OCI-LY1 (cell line): ENCODE measurements around the gene TNFAIP1.

Experiments
- H2AFZ ChIP-seq: fragments of 200-600 bp; sonication (generic), shearing (Covaris generic); 2 replicates; pipeline ENCODE4 v1.6.0; 2014; ENCODE audit warnings: antibody characterized with exemption, mild to moderate bottlenecking, low read length
- H3F3A ChIP-seq: fragments of 200-600 bp; sonication (generic), shearing (Covaris generic); 2 replicates; pipeline ENCODE4 v1.6.0; 2014; ENCODE audit warnings: mild to moderate bottlenecking, antibody characterized with exemption, low read length, moderate library complexity; ENCODE audit not compliant: insufficient read depth
- H3K27ac ChIP-seq: fragments of 200-600 bp; sonication (generic); 2 replicates; pipeline ENCODE4 v1.5.1; 2014; ENCODE audit warnings: low read length, mixed run types, mild to moderate bottlenecking, low read depth; ENCODE audit not compliant: poor library complexity, severe bottlenecking
- H3K27me3 ChIP-seq: fragments of 200-600 bp; sonication (generic); 2 replicates; pipeline ENCODE4 v1.6.0; 2014; ENCODE audit warnings: antibody characterized with exemption, mild to moderate bottlenecking, low read length, moderate library complexity; ENCODE audit not compliant: insufficient read depth
- H3K36me3 ChIP-seq: fragments of 200-600 bp; sonication (generic); 2 replicates; pipeline ENCODE4 v1.6.1; 2014; ENCODE audit warnings: mild to moderate bottlenecking, antibody characterized with exemption, low read length, moderate library complexity, mixed read lengths; ENCODE audit not compliant: insufficient read depth
- H3K4me1 ChIP-seq: fragments of 200-600 bp; sonication (generic); 2 replicates; pipeline ENCODE4 v1.5.1; 2014; ENCODE audit warnings: mild to moderate bottlenecking, low read length, moderate library complexity; ENCODE audit not compliant: insufficient read depth, severe bottlenecking
- H3K4me2 ChIP-seq: fragments of 200-600 bp; sonication (generic), shearing (Covaris generic); 2 replicates; pipeline ENCODE4 v1.6.1; 2014; ENCODE audit warnings: low read length
- H3K4me3 ChIP-seq: fragments of 200-600 bp; sonication (generic); 2 replicates; pipeline ENCODE4 v1.5.1; 2014; ENCODE audit warnings: low read length, low read depth, mild to moderate bottlenecking, mixed read lengths; ENCODE audit not compliant: poor library complexity, severe bottlenecking
- H3K79me2 ChIP-seq: fragments of 200-600 bp; shearing (Covaris generic); 2 replicates; pipeline ENCODE4 v1.6.1; 2016; ENCODE audit warnings: mixed run types, low read length, mixed read lengths; ENCODE audit not compliant: insufficient read depth
- H3K9ac ChIP-seq: fragments of 200-600 bp; sonication (generic), shearing (Covaris generic); 2 replicates; pipeline ENCODE4 v1.6.1; 2014; ENCODE audit warnings: mild to moderate bottlenecking, low read length, mixed read lengths
- H3K9me2 ChIP-seq: fragments of 200-600 bp; sonication (generic), shearing (Covaris generic); 2 replicates; pipeline ENCODE4 v1.6.1; 2014; ENCODE audit warnings: low read depth, mild to moderate bottlenecking, low read length, mixed read lengths
- H3K9me3 ChIP-seq: fragments of 200-600 bp; shearing (Covaris generic); 2 replicates; pipeline ENCODE4 v1.6.1; 2014; ENCODE audit warnings: low read length, mixed read lengths
- H4K20me1 ChIP-seq: fragments of 200-600 bp; sonication (generic), shearing (Covaris generic); 2 replicates; pipeline ENCODE4 v1.6.0; 2016; ENCODE audit warnings: mild to moderate bottlenecking, low read length; ENCODE audit not compliant: insufficient read depth
- CTCF ChIP-seq: fragments of 200-600 bp; sonication (generic), shearing (Covaris generic); IDR thresholded peaks from 2 replicates; pipeline ENCODE4 v1.5.1; 2017; ENCODE audit warnings: mild to moderate bottlenecking, antibody characterized with exemption, low read length, moderate library complexity, mixed read lengths
- EZH2 ChIP-seq: fragments of 200-600 bp; sonication (generic), shearing (Covaris generic); IDR thresholded peaks from 2 replicates; pipeline ENCODE4 v1.8.0; 2017; ENCODE audit warnings: borderline replicate concordance, mixed run types, mild to moderate bottlenecking, antibody characterized with exemption, low read length, moderate library complexity, mixed read lengths

TNFAIP1 gene

DNA sequence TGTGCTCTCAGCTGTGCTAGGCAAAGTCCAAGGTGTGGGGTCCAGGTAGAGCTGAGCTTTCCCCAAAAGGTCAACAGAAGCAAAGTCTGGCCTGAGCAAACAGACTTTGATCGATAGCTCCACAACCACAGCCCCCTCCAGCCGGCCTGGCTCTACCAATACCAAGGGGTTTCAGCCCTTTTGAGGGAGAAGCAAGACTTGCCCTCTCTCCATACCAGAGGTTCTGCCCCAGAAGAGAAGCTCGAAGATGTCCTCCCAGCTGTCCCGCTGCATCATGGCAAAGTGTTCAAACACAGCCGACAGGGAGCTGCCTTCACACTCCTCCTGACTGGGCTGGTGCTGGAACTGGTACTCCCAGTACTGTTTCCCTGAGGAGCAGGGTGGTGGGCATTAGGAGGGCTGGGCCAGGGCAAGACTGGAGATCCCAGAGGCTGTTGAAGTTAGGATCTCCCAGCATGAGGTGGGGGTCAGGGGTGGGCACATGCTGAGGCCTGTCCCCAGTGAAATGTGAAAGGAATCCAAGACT, 32.8 kb downstream of the TNFAIP1 start:
- H3K27me3 ChIP-seq = peaks cover 4% of the 10 kb centered on the region; the same call in 1 of the 2 replicates
- H3F3A ChIP-seq = no peaks in the 10 kb centered on the region; the same call in 1 of the 2 replicates
- H3K4me1 ChIP-seq = peaks cover 15% of the 10 kb centered on the region
- H3K9me3 ChIP-seq = no peaks in the 10 kb centered on the region
- no peak overlapping the region for H3K4me3 ChIP-seq
- H2AFZ ChIP-seq = no peak overlapping the region
- TF ChIP-seq CTCF = no peak
- no peak for TF ChIP-seq EZH2
- no peaks in the 10 kb centered on the region for H4K20me1 ChIP-seq
- no peak overlapping the region for H3K27ac ChIP-seq
- no peak overlapping the region for H3K4me2 ChIP-seq
- peaks cover 3% of the 10 kb centered on the region; the same call in 1 of the 2 replicates for H3K36me3 ChIP-seq
- H3K9ac ChIP-seq = no peak overlapping the region
- no peaks in the 10 kb centered on the region for H3K79me2 ChIP-seq
- H3K9me2 ChIP-seq = no peaks in the 10 kb centered on the region

DNA sequence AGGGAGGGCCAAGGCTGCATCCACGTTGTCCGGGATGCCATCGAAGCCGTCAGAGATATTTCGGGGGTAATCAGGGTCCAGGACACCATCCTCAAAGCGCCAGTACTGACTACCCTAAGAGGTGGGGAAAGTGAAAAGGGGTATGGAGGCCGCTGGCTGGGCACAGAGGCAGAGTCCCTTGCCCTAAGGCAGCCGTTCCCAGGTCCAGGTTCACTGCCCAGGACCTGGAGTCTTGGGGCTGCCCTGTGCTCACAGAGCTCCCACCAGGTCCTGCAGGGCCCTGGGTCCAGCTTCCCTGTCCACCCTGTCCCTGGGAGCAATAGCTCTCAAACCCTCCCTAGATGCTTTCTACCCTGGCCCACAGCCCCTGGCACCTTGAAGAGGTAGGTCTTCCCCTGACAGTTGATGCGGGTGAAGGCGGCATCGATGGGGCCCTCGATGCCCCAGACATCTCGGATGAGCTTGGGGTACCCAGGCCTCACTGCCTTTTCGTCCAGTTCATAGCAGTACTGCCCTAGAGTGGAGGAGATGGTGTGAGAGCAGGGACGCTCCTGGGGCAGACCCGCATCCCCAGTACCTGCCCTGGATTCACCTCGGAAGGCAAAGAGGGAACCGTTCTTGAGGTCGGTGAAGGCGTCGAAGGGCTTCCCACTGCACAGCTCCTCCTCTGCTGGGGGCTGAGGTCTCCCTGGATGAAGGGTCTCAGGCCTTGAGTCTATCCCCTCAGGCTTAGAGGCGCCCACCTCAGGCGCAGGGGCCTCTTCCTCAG, 33.5 kb downstream of the TNFAIP1 start:
- no peaks in the 10 kb centered on the region; the same call in 1 of the 2 replicates for H3F3A ChIP-seq
- no peak overlapping the region for H3K4me2 ChIP-seq
- no peak overlapping the region for H3K4me3 ChIP-seq
- H3K36me3 ChIP-seq = no peaks in the 10 kb centered on the region; the same call in 1 of the 2 replicates
- peaks cover 15% of the 10 kb centered on the region for H3K4me1 ChIP-seq
- TF ChIP-seq EZH2 (no peak), CTCF (no peak)
- no peaks in the 10 kb centered on the region for H4K20me1 ChIP-seq
- no peaks in the 10 kb centered on the region for H3K79me2 ChIP-seq
- H2AFZ ChIP-seq = no peak overlapping the region
- H3K9me3 ChIP-seq = no peaks in the 10 kb centered on the region
- H3K27me3 ChIP-seq = peaks cover 4% of the 10 kb centered on the region; the same call in 1 of the 2 replicates
- H3K9me2 ChIP-seq = no peaks in the 10 kb centered on the region
- H3K9ac ChIP-seq = no peak overlapping the region
- no peak overlapping the region for H3K27ac ChIP-seq

GRCh38 chr17:28369684-28370034, 34.1 kb downstream of the TNFAIP1 start:
- H3K9me2 ChIP-seq = no peaks in the 10 kb centered on the region
- peaks cover 4% of the 10 kb centered on the region; the same call in 1 of the 2 replicates for H3K27me3 ChIP-seq
- H3K79me2 ChIP-seq = no peaks in the 10 kb centered on the region
- H3K4me3 ChIP-seq = no peak overlapping the region
- H3K9me3 ChIP-seq = no peaks in the 10 kb centered on the region
- H3K4me2 ChIP-seq = no peak overlapping the region
- no peak overlapping the region for H3K27ac ChIP-seq
- H3F3A ChIP-seq = no peaks in the 10 kb centered on the region; the same call in 1 of the 2 replicates
- H3K9ac ChIP-seq = no peak overlapping the region
- H4K20me1 ChIP-seq = no peaks in the 10 kb centered on the region
- TF ChIP-seq CTCF (no peak), EZH2 (no peak)
- H2AFZ ChIP-seq = no peak overlapping the region
- no peaks in the 10 kb centered on the region for H3K36me3 ChIP-seq
- H3K4me1 ChIP-seq = peaks cover 15% of the 10 kb centered on the region
